Progenitor cell of endocrine pancreas (in vitro differentiated cells): ENCODE data around the gene IFNGR1. TPM values are rescaled to one million over a fixed set of nuclear protein-coding genes. Genes with fewer than 3 reads are reported as not detected.
"Not testable (repeated sequence)": the region's sequence is repeated elsewhere in the genome, so short reads cannot be mapped to it uniquely, and the experiment has no call there.

Experiments
- DNase-seq: peaks from one replicate; pipeline ENCODE4 v3.0.0; 2021; ENCODE audit warnings: low spot score; ENCODE audit not compliant: unreplicated experiment
- H3K27ac Mint-ChIP-seq: 2 replicates; pipeline ENCODE4 v1.8.0; 2021; ENCODE audit warnings: mild to moderate bottlenecking, moderate library complexity, mixed read lengths
- H3K27me3 Mint-ChIP-seq: 2 replicates; pipeline ENCODE4 v1.8.0; 2021; ENCODE audit warnings: mixed read lengths
- H3K36me3 Mint-ChIP-seq: 2 replicates; pipeline ENCODE4 v1.8.0; 2022; ENCODE audit warnings: mixed read lengths; ENCODE audit not compliant: insufficient read depth
- H3K4me1 Mint-ChIP-seq: 2 replicates; pipeline ENCODE4 v1.8.0; 2021; ENCODE audit warnings: low read depth, mixed read lengths
- H3K4me3 Mint-ChIP-seq: 2 replicates; pipeline ENCODE4 v1.8.0; 2021; ENCODE audit warnings: low read depth, mild to moderate bottlenecking, moderate library complexity, mixed read lengths
- H3K9me3 Mint-ChIP-seq: 2 replicates; pipeline ENCODE4 v1.8.0; 2021; ENCODE audit warnings: low read depth, mixed read lengths
- total RNA-seq: library from RNA; stranded (reverse); gene quantifications from 2 replicates; pipeline ENCODE4 v1.2.1, GENCODE V29; 2021
- TF ChIP-seq, protein P1 (sequence below): fragments of 200-600 bp; sonication (generic); IDR thresholded peaks from one replicate; pipeline ENCODE4 v1.5.0; 2021; ENCODE audit warnings: antibody characterized with exemption, mild to moderate bottlenecking; ENCODE audit not compliant: unreplicated experiment

IFNGR1 gene
- total RNA-seq, 1 donor from 2014 or later, result 29.4 TPM

DNA sequence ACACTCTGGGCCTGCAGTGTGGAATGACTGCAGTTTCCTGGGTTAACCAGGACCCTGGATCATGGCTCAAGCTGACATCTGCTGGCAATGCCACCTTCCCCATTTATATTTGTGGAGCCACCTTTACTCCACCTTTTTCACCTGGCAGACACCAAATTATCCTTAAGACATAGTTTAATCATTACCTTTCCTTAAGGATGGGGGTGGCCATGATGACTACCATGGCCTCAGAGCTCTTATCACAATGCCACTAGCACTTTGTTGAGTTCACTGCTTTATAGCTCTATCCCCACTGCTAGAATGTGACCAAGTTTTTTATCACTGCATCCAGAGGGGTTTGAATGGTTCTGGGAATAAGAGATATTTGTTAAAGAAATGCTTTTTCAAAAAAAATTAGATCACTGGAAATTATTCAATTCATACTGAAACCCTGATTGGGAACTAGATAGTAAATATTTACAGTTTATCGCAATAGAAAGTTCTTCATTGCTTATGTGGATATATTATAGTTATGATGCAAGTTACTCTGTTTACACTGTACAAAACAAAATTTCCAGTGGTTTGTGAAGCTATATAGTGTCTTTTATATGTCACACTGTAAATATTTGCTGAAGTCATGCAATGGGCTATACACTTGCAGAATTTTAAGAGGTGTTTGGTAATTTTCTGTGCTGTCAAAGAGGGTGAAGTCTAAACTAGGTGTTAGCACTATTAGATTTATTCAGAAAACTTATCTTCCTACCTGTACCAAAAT, 37.3 kb upstream of the IFNGR1 start:
- Mint-ChIP-seq H3K9me3 (peaks cover 25% of the 10 kb centered on the region), H3K27me3 (no peaks in the 10 kb centered on the region), H3K4me3 (no peak overlapping the region), H3K27ac (no peak overlapping the region), H3K4me1 (peaks cover 2% of the 10 kb centered on the region), H3K36me3 (peaks cover 1% of the 10 kb centered on the region)
- TF ChIP-seq, protein P1, sequence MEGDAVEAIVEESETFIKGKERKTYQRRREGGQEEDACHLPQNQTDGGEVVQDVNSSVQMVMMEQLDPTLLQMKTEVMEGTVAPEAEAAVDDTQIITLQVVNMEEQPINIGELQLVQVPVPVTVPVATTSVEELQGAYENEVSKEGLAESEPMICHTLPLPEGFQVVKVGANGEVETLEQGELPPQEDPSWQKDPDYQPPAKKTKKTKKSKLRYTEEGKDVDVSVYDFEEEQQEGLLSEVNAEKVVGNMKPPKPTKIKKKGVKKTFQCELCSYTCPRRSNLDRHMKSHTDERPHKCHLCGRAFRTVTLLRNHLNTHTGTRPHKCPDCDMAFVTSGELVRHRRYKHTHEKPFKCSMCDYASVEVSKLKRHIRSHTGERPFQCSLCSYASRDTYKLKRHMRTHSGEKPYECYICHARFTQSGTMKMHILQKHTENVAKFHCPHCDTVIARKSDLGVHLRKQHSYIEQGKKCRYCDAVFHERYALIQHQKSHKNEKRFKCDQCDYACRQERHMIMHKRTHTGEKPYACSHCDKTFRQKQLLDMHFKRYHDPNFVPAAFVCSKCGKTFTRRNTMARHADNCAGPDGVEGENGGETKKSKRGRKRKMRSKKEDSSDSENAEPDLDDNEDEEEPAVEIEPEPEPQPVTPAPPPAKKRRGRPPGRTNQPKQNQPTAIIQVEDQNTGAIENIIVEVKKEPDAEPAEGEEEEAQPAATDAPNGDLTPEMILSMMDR, result no peak
- DNase-seq, result no peak

DNA sequence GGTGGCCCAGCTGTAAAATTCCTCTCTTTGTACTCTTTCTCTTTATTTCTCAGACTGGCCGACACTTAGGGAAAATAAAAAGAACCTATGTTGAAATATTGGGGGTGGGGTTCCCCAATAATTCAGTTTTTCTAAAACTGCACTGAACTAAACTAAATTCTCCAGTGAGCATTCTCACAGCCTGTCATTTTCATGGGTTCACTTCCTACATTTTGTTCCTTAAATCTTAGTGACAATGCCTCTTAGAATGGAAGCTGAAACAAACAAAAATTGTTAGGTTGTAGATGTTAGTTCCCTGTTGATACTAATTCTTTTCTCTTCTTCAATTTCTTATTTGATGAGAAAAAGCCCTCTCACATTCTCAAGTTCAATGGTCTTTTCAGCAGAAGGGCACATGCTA, 35.8 kb upstream of the IFNGR1 start:
- Mint-ChIP-seq H3K27me3 (no peaks in the 10 kb centered on the region), H3K9me3 (peaks cover 25% of the 10 kb centered on the region), H3K27ac (no peak overlapping the region), H3K4me1 (no peaks in the 10 kb centered on the region), H3K36me3 (peaks cover 1% of the 10 kb centered on the region), H3K4me3 (no peak overlapping the region)
- TF ChIP-seq, protein P1, result no peak
- no peak for DNase-seq

DNA sequence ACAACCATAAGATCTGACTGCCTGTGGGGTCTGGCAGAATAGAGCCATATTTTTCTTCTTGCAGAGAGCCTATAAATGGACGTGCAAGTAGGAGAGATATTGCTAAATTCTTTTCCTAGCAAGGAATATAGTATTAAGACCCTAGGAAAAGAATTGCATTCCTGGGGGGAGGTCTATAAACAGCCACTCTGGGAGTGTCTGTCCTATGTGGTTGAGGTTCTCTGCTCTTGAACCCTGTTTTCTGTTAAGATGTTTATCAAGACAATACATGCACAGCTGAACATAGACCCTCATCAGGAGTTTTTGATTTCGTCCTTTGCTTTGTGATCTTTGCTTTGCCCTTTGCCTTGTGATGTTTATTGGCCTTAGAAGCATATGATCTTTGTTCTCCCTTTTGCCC, 35.2 kb upstream of the IFNGR1 start:
- DNase-seq, H3K27me3 Mint-ChIP-seq, H3K4me3 Mint-ChIP-seq, H3K4me1 Mint-ChIP-seq, H3K36me3 Mint-ChIP-seq, H3K27ac Mint-ChIP-seq: not testable (repeated sequence)
- H3K9me3 Mint-ChIP-seq, result peaks cover 25% of the 10 kb centered on the region

DNA sequence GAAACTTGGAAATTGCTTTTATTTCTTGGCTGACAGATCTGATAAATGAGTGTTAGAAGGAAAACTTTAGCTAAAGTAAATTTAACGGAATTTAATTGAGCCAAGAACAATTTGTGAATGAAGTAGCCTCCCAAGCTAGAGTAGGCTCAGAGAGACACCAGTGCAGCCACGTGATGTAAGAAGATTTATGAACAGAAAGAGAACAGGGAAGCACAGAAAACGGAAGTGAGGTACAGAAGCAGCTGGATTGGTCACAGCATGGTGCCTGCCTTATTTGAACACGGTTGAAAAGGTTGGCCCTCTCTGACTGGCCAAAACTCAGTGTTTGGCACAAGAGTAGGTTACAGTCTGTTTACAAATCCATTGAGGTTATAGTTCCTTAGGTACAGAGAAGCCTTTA, 29.5 kb upstream of the IFNGR1 start:
- H3K36me3 Mint-ChIP-seq, result no peaks in the 10 kb centered on the region
- no peak overlapping the region for H3K4me3 Mint-ChIP-seq
- no peaks in the 10 kb centered on the region for H3K27me3 Mint-ChIP-seq

DNA sequence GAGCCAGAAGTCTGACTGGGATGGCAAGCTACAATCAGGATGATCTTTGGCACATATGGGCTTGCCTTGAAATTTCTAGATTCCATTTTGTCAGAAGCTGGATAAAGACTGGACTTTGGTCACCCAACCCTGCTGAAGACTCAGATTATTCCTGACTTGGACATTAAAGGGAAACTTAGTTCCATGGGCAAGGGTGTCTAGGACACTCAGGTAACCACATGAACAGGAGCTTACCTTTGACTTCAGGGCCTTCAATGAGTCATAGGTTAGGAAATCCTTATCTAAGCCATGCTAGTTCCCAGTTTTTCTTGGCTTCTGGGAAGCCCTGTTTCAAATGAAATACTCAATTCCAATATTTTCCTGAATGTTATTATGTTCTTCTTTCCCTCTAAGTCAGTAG, 28.5 kb upstream of the IFNGR1 start:
- no peak for DNase-seq
- no peak overlapping the region for H3K27ac Mint-ChIP-seq
- no peaks in the 10 kb centered on the region for H3K36me3 Mint-ChIP-seq
- H3K4me1 Mint-ChIP-seq, result no peaks in the 10 kb centered on the region
- TF ChIP-seq, protein P1, result no peak
- no peak overlapping the region for H3K4me3 Mint-ChIP-seq
- H3K9me3 Mint-ChIP-seq, result peaks cover 3% of the 10 kb centered on the region
- H3K27me3 Mint-ChIP-seq, result no peaks in the 10 kb centered on the region

More for the DNA sequence above, 29.5 kb upstream of the IFNGR1 start:
- H3K4me1 Mint-ChIP-seq, result no peaks in the 10 kb centered on the region
- H3K9me3 Mint-ChIP-seq, result peaks cover 6% of the 10 kb centered on the region
- DNase-seq, result no peak
- H3K27ac Mint-ChIP-seq, result no peak overlapping the region
- TF ChIP-seq, protein P1, result no peak

DNA sequence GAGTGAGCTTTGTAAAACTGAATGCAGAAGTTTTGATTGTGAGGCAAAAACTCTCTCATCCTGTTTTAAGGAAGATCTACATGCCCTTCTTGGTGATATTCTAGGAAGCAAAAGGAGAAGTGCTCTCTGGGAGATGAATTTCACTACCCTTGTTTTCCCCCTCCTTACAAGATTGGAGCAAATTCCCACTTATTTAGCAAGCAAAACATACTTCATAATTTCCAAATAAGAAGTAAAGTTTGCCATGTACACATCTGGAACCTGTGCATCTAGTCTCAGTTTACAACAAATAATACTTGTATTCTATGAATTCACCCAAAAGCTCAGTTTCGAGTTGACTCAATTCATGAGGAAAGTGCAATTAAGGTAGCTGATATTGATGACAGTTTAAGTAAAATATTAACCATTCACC, 27.6 kb upstream of the IFNGR1 start:
- TF ChIP-seq, protein P1, result no peak
- Mint-ChIP-seq H3K4me3 (no peak overlapping the region), H3K27me3 (no peaks in the 10 kb centered on the region), H3K36me3 (no peaks in the 10 kb centered on the region), H3K9me3 (no peaks in the 10 kb centered on the region), H3K27ac (no peak overlapping the region), H3K4me1 (no peaks in the 10 kb centered on the region)
- no peak for DNase-seq
